ENCODE results near the gene TRAPPC12.

DNA sequence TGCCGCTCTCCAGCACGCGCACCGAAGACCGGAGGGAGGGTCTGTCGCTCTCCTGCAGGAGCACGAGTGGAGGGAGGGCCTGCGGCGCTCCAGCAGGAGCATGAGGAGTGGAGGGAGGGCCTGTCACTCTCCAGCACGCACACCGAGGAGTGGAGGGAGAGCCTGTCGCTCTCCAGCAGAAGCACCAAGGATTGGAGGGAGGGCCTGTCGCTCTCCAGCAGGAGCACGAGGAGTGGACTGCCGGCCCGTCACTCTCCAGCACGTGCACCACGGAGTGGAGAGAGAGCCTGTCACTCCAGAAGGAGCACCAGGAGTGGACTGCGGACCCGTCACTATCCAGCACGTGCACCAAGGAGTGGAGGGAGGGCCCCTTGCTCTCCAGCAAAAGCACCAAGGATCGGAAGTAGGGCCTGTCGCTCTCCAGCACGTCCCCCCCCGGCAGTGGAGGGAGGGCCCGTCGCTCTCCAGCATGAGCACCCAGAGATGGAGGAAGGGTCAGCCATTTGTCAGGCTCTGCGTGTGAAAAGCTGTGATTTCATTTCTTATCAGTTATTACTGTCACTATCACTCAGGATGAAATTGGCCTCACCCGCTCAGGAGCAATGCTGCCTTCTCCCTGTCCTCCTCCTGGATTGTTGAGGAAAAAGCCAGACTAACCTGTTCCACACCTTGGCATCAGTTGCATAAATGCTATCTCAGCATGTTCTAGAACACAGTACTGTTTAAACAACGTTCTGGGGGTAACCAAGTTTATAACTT, 103.9 kb downstream of the TRAPPC12 start:
- TF ChIP-seq, protein P1, sequence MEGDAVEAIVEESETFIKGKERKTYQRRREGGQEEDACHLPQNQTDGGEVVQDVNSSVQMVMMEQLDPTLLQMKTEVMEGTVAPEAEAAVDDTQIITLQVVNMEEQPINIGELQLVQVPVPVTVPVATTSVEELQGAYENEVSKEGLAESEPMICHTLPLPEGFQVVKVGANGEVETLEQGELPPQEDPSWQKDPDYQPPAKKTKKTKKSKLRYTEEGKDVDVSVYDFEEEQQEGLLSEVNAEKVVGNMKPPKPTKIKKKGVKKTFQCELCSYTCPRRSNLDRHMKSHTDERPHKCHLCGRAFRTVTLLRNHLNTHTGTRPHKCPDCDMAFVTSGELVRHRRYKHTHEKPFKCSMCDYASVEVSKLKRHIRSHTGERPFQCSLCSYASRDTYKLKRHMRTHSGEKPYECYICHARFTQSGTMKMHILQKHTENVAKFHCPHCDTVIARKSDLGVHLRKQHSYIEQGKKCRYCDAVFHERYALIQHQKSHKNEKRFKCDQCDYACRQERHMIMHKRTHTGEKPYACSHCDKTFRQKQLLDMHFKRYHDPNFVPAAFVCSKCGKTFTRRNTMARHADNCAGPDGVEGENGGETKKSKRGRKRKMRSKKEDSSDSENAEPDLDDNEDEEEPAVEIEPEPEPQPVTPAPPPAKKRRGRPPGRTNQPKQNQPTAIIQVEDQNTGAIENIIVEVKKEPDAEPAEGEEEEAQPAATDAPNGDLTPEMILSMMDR (IDR thresholded peaks at IDR 0.05) = no peak
- peak in 2 of 3 donors; percentile 50 to 60 for TF ChIP-seq POLR2AphosphoS5 (IDR thresholded peaks at IDR 0.05)
